Neural progenitor cell (in vitro differentiated cells): ENCODE data around the gene CHMP4B. TPM values are rescaled to one million over a fixed set of nuclear protein-coding genes. Genes with fewer than 3 reads are reported as not detected.
A peak's percentile ranks its signal among the peaks of the same experiment; 100 is the strongest.

Experiments
- DNase-seq: peaks from one replicate; pipeline ENCODE4 v3.0.0-alpha.2; 2016; ENCODE audit warnings: low spot score
- H2AFZ ChIP-seq: fragments of 200-600 bp; sonication (generic); replicated peaks from 2 replicates; pipeline ENCODE4 v1.6.1; 2016; ENCODE audit warnings: antibody characterized with exemption
- H3F3A ChIP-seq: fragments of 200-600 bp; sonication (generic); 2 replicates; pipeline ENCODE4 v1.6.1; 2016; ENCODE audit warnings: antibody characterized with exemption, low read depth
- H3K27ac ChIP-seq: fragments of 200-600 bp; sonication (generic); 2 replicates; pipeline ENCODE4 v1.5.1; 2016; ENCODE audit warnings: mild to moderate bottlenecking
- H3K27me3 ChIP-seq: fragments of 200-600 bp; sonication (generic); 2 replicates; pipeline ENCODE4 v1.6.1; 2016; ENCODE audit warnings: mild to moderate bottlenecking, moderate library complexity
- H3K36me3 ChIP-seq: fragments of 200-600 bp; sonication (generic); 2 replicates; pipeline ENCODE4 v1.5.1; 2016
- H3K4me1 ChIP-seq: fragments of 200-600 bp; sonication (generic); 2 replicates; pipeline ENCODE4 v1.6.1; 2016; ENCODE audit warnings: mixed run types
- H3K4me2 ChIP-seq: fragments of 200-600 bp; sonication (generic); 2 replicates; pipeline ENCODE4 v1.6.1; 2016
- H3K4me3 ChIP-seq: fragments of 200-600 bp; sonication (generic); 2 replicates; pipeline ENCODE4 v1.5.1; 2016
- H3K79me2 ChIP-seq: fragments of 200-600 bp; sonication (generic); 2 replicates; pipeline ENCODE4 v1.6.1; 2016; ENCODE audit warnings: low read depth
- H3K9ac ChIP-seq: fragments of 200-600 bp; sonication (generic); 2 replicates; pipeline ENCODE4 v1.6.1; 2016
- H3K9me3 ChIP-seq: fragments of 200-600 bp; sonication (generic); 2 replicates; pipeline ENCODE4 v1.5.1; 2016; ENCODE audit warnings: low read depth
- H4K20me1 ChIP-seq: fragments of 200-600 bp; sonication (generic); 2 replicates; pipeline ENCODE4 v1.6.1; 2016; ENCODE audit warnings: low read depth
- H3K27ac Mint-ChIP-seq: 3 replicates; pipeline ENCODE4 v1.8.0; 2021; ENCODE audit warnings: mixed read lengths
- H3K27me3 Mint-ChIP-seq: 2 replicates; pipeline ENCODE4 v1.8.0; 2022; ENCODE audit warnings: low read depth, mild to moderate bottlenecking, inconsistent platforms, moderate library complexity, mixed read lengths; ENCODE audit not compliant: insufficient read depth
- H3K36me3 Mint-ChIP-seq: 3 replicates; pipeline ENCODE4 v1.8.0; 2021; ENCODE audit warnings: mixed read lengths
- H3K4me1 Mint-ChIP-seq: 3 replicates; pipeline ENCODE4 v1.8.0; 2021; ENCODE audit warnings: mixed read lengths
- H3K4me3 Mint-ChIP-seq: 3 replicates; pipeline ENCODE4 v1.8.0; 2021; ENCODE audit warnings: mild to moderate bottlenecking, moderate library complexity, mixed read lengths
- H3K9me3 Mint-ChIP-seq: 3 replicates; pipeline ENCODE4 v1.8.0; 2020; ENCODE audit warnings: mixed read lengths
- EZH2 ChIP-seq: fragments of 200-600 bp; sonication (generic); IDR thresholded peaks from 2 replicates; pipeline ENCODE4 v1.6.1; 2017; ENCODE audit warnings: antibody characterized with exemption, mild to moderate bottlenecking, moderate library complexity
- EZH2phosphoT487 ChIP-seq: fragments of 200-600 bp; sonication (generic); IDR thresholded peaks from 2 replicates; pipeline ENCODE4 v1.6.1; 2017; ENCODE audit warnings: antibody characterized with exemption
- total RNA-seq: library from RNA; depleted of rRNA; stranded (reverse); fragments of >200 nt; gene quantifications from 2 replicates; pipeline ENCODE4 v1.2.3, GENCODE V29; 2015; ENCODE audit warnings: low replicate concordance
- TF ChIP-seq, protein P1 (sequence below): fragments of 200-600 bp; sonication (generic); IDR thresholded peaks from 2 replicates; pipeline ENCODE4 v1.5.1; 2017; ENCODE audit warnings: antibody characterized with exemption, mild to moderate bottlenecking

The CHMP4B gene
- total RNA-seq, 1 donor from 2014 or later = 40.7 TPM

DNA sequence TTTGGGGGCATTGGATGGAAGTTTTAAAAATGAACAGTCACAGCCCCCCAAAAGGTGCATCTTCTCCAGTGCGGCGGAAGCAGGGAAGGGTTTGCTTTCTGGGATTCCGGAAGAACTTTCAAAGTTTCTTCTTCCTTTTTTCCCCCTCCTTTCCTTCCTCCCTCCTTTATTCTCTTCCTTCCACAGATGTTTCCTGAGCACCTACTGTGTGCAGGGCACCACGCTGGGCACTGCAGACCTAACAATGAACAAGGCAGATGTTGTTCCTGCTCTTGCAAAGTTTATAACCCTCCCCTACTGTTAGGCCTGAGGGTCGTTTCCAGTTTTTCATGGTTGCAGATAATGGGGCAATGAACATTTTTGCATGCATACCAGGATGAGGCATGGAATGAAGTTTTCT, 58.1 kb downstream of the CHMP4B start:
- Histone ChIP-seq H3K79me2 (no peaks in the 10 kb centered on the region), H3K36me3 (no peaks in the 10 kb centered on the region), H3K27me3 (no peaks in the 10 kb centered on the region), H3F3A (peaks cover 16% of the 10 kb centered on the region), H4K20me1 (no peaks in the 10 kb centered on the region), H3K27ac (no peak overlapping the region), H3K4me1 (peaks cover 12% of the 10 kb centered on the region), H3K9ac (no peak overlapping the region), H3K4me2 (no peak overlapping the region), H2AFZ (no peak overlapping the region), H3K9me3 (no peaks in the 10 kb centered on the region), H3K4me3 (no peak overlapping the region)
- Mint-ChIP-seq H3K9me3 (no peaks in the 10 kb centered on the region), H3K36me3 (no peaks in the 10 kb centered on the region), H3K4me3 (no peak overlapping the region), H3K27ac (no peak overlapping the region), H3K4me1 (peaks cover 14% of the 10 kb centered on the region), H3K27me3 (peaks cover 16% of the 10 kb centered on the region)
- DNase-seq = no peak
- TF ChIP-seq EZH2phosphoT487 (no peak), EZH2 (no peak)
- TF ChIP-seq, protein P1, sequence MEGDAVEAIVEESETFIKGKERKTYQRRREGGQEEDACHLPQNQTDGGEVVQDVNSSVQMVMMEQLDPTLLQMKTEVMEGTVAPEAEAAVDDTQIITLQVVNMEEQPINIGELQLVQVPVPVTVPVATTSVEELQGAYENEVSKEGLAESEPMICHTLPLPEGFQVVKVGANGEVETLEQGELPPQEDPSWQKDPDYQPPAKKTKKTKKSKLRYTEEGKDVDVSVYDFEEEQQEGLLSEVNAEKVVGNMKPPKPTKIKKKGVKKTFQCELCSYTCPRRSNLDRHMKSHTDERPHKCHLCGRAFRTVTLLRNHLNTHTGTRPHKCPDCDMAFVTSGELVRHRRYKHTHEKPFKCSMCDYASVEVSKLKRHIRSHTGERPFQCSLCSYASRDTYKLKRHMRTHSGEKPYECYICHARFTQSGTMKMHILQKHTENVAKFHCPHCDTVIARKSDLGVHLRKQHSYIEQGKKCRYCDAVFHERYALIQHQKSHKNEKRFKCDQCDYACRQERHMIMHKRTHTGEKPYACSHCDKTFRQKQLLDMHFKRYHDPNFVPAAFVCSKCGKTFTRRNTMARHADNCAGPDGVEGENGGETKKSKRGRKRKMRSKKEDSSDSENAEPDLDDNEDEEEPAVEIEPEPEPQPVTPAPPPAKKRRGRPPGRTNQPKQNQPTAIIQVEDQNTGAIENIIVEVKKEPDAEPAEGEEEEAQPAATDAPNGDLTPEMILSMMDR = no peak

DNA sequence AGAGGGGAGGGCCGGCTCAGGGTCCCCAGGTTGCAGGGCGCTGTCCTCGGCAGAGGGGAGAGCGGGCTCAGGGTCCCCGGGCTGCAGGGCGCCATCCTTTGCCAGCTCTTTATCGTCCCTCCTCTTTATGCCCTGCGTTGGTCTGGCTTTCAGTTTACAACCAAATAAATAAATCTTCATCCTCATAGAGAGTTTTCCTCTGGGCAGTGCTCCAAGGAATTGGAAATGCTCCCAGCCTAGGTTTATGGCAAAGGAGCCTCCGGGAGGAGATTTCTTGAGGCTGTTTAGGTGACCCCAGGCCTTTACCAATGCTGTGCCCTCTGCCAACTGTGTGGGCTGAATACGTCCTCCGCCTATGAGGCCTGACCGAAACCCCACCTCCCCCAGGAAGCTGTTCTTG, 60.2 kb downstream of the CHMP4B start:
- no peaks in the 10 kb centered on the region for H3K36me3 ChIP-seq
- H3F3A ChIP-seq = peaks cover 16% of the 10 kb centered on the region
- no peak overlapping the region for H3K4me3 ChIP-seq
- H4K20me1 ChIP-seq = no peaks in the 10 kb centered on the region
- no peaks in the 10 kb centered on the region for H3K9me3 ChIP-seq
- Mint-ChIP-seq H3K4me3 (no peak overlapping the region), H3K9me3 (no peaks in the 10 kb centered on the region), H3K4me1 (peaks cover 9% of the 10 kb centered on the region), H3K27ac (peak overlapping the region; percentile 2), H3K36me3 (no peaks in the 10 kb centered on the region), H3K27me3 (peaks cover 18% of the 10 kb centered on the region)
- TF ChIP-seq, protein P1 = no peak
- TF ChIP-seq EZH2phosphoT487 = no peak
- no peak for TF ChIP-seq EZH2
- H3K4me1 ChIP-seq = peaks cover 12% of the 10 kb centered on the region
- no peak overlapping the region for H3K9ac ChIP-seq
- no peak overlapping the region for H3K4me2 ChIP-seq
- H2AFZ ChIP-seq = no peak overlapping the region
- DNase-seq = no peak
- no peaks in the 10 kb centered on the region for H3K27me3 ChIP-seq
- no peaks in the 10 kb centered on the region for H3K79me2 ChIP-seq
- no peak overlapping the region for H3K27ac ChIP-seq

DNA sequence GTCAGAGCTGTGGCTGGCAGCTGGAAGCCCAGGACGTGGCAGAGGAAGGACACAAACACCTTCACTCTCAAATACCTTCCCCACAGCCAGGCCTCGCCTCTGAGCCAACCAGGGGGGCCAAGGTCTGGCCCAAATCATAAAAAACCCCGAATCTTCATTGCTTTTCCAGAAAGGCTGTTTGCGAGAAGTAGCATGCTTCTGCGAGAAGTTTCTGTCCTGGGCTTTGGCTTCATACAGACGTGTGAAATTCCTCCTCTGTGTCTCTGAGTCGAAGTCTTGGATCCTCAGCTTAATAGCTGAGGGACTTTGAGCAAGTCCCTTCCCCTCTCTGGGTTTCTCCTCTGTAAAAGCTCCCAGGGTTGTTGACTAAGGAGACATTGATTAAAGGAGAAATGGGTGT, 63.0 kb downstream of the CHMP4B start:
- H3K9me3 Mint-ChIP-seq = peaks cover 10% of the 10 kb centered on the region
- Histone ChIP-seq H3K79me2 (no peaks in the 10 kb centered on the region), H3K27ac (no peak overlapping the region), H3K4me2 (no peak overlapping the region), H3K27me3 (no peaks in the 10 kb centered on the region), H3K4me1 (peaks cover 12% of the 10 kb centered on the region), H3K9me3 (no peaks in the 10 kb centered on the region), H3K4me3 (no peak overlapping the region), H3F3A (peaks cover 16% of the 10 kb centered on the region), H3K9ac (no peak overlapping the region), H4K20me1 (no peaks in the 10 kb centered on the region), H2AFZ (no peak overlapping the region), H3K36me3 (no peaks in the 10 kb centered on the region)
- no peak overlapping the region for H3K4me3 Mint-ChIP-seq
- H3K27me3 Mint-ChIP-seq = peaks cover 11% of the 10 kb centered on the region
- H3K36me3 Mint-ChIP-seq = no peaks in the 10 kb centered on the region
- peaks cover 6% of the 10 kb centered on the region for H3K4me1 Mint-ChIP-seq
- peak overlapping the region; percentile 28 for H3K27ac Mint-ChIP-seq
- DNase-seq = no peak
- TF ChIP-seq, protein P1 = no peak
- TF ChIP-seq EZH2phosphoT487 = no peak
- no peak for TF ChIP-seq EZH2
